Measurements from ENCODE around the gene DYRK4.

Gene DYRK4

DNA sequence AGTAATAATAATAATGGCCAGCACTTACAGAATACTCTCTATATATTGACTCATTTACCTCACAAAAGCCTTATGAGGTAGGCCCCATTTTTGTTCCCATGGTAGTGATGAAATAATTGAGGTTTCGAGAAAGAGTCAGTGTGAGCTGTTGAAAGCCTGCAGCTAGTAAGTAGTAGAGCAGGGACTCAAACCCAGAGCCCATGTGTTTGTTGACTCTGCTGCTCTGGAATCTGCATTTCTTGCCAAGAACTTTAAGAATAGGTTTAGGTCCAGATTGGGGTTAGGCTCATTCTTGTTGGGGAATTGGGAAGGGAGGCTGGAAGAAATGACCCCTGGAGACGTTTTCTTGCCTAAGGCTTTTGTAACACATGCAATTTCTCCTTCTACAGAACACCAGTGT lies 27.9 kb downstream of the DYRK4 start:
- H2AK5ac ChIP-seq (ENCODE audit: low read length, severe bottlenecking), result no peak overlapping the region
- DNase-seq, result no peak
- H3K4me3 ChIP-seq (ENCODE audit: insufficient read depth in 1 of 2, low read depth in 1 of 2, low read length in 2 of 2), result no peak overlapping the region
- no peak overlapping the region for H3K14ac ChIP-seq (ENCODE audit: low read length in 2 of 2)
- no peak overlapping the region for H3K23ac ChIP-seq (ENCODE audit: low read length in 2 of 2)
- H3K4ac ChIP-seq (ENCODE audit: low read depth in 1 of 2, low read length in 2 of 2), result no peak overlapping the region
- H2AFZ ChIP-seq (ENCODE audit: low read depth, low read length), result no peak overlapping the region
- H3K9ac ChIP-seq (ENCODE audit: low read length), result no peak overlapping the region
- peaks cover under 1% of the 10 kb centered on the region for H3K4me1 ChIP-seq (ENCODE audit: control insufficient read depth, insufficient read depth, low read depth, low read length)
- H2BK15ac ChIP-seq (ENCODE audit: low read depth, poor library complexity, severe bottlenecking), result no peak overlapping the region
- 75% methylated on average over 2 of the region's 2 CpGs for WGBS
- H3K4me2 ChIP-seq (ENCODE audit: low read length, poor library complexity, severe bottlenecking), result no peak overlapping the region
- no peak overlapping the region for H3K18ac ChIP-seq (ENCODE audit: low read depth in 1 of 2, low read length in 2 of 2)
- H4K8ac ChIP-seq (ENCODE audit: low read length), result no peak overlapping the region
- H3K27me3 ChIP-seq (ENCODE audit: control insufficient read depth in 1 of 2, insufficient read depth in 1 of 2, low read length in 2 of 2), result peaks cover 22 to 44% of the 10 kb centered on the region in 2 experiments
- H2BK120ac ChIP-seq (ENCODE audit: low read depth, low read length), result no peak overlapping the region
- no peaks in the 10 kb centered on the region for H3K9me3 ChIP-seq (ENCODE audit: control insufficient read depth, low read length)
- H4K91ac ChIP-seq (ENCODE audit: low read length), result no peak overlapping the region
- H3K79me1 ChIP-seq (replicated peaks; ENCODE audit: low read length, poor library complexity, severe bottlenecking), result no peaks in the 10 kb centered on the region
- no peak overlapping the region for H3K27ac ChIP-seq (ENCODE audit: low read length, poor library complexity, severe bottlenecking)
- H2BK12ac ChIP-seq (ENCODE audit: low read length in 2 of 2), result no peak overlapping the region
- no peaks in the 10 kb centered on the region for H3K36me3 ChIP-seq (ENCODE audit: control insufficient read depth in 1 of 2, insufficient read depth in 2 of 2, low read depth in 1 of 2, low read length in 2 of 2)
- no peak overlapping the region for H2BK5ac ChIP-seq (ENCODE audit: low read depth, low read length, poor library complexity, severe bottlenecking)

DNA sequence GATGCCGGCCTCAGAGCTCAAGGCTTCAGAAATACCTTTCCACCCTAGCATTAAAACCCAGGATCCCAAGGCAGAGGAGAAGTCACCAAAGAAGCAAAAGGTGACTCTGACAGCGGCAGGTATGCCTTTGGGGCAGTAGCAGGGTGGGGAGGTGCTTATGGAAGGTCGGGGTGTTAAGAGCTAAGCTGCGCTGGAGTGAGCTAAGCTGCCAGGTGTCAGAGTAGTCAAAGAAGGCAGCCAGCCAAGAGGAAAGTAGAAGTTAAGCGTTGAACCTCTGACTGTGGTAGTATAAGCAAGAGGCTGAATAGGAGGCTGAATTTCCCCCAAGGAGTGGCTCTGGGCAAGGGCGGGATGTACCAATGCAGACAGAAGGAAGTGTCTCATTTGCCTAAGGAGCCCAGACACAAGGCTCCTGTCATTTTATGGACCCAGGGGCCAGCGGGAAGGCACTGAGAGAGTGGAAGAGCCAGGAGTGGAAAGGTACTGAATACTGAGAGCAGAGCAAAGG lies 29.2 kb downstream of the DYRK4 start:
- Histone ChIP-seq H4K8ac (ENCODE audit: low read length) (no peak overlapping the region), H3K79me1 (replicated peaks; ENCODE audit: low read length, poor library complexity, severe bottlenecking) (no peaks in the 10 kb centered on the region), H3K9ac (ENCODE audit: low read length) (no peak overlapping the region), H2BK15ac (ENCODE audit: low read depth, poor library complexity, severe bottlenecking) (no peak overlapping the region), H2BK12ac (ENCODE audit: low read length in 2 of 2) (no peak overlapping the region), H3K27me3 (ENCODE audit: control insufficient read depth in 1 of 2, insufficient read depth in 1 of 2, low read length in 2 of 2) (peaks cover 25 to 48% of the 10 kb centered on the region in 2 experiments), H3K14ac (ENCODE audit: low read length in 2 of 2) (no peak overlapping the region), H3K4me2 (ENCODE audit: low read length, poor library complexity, severe bottlenecking) (no peak overlapping the region), H2AFZ (ENCODE audit: low read depth, low read length) (no peak overlapping the region), H4K91ac (ENCODE audit: low read length) (no peak overlapping the region), H3K4me3 (ENCODE audit: insufficient read depth in 1 of 2, low read depth in 1 of 2, low read length in 2 of 2) (no peak overlapping the region), H3K27ac (ENCODE audit: low read length, poor library complexity, severe bottlenecking) (no peak overlapping the region), H2AK5ac (ENCODE audit: low read length, severe bottlenecking) (no peak overlapping the region), H3K36me3 (ENCODE audit: control insufficient read depth in 1 of 2, insufficient read depth in 2 of 2, low read depth in 1 of 2, low read length in 2 of 2) (no peaks in the 10 kb centered on the region), H3K9me3 (ENCODE audit: control insufficient read depth, low read length) (no peaks in the 10 kb centered on the region), H2BK120ac (ENCODE audit: low read depth, low read length) (no peak overlapping the region), H2BK5ac (ENCODE audit: low read depth, low read length, poor library complexity, severe bottlenecking) (no peak overlapping the region), H3K18ac (ENCODE audit: low read depth in 1 of 2, low read length in 2 of 2) (no peak overlapping the region), H3K4ac (ENCODE audit: low read depth in 1 of 2, low read length in 2 of 2) (no peak overlapping the region), H3K4me1 (ENCODE audit: control insufficient read depth, insufficient read depth, low read depth, low read length) (no peaks in the 10 kb centered on the region), H3K23ac (ENCODE audit: low read length in 2 of 2) (no peak overlapping the region)
- WGBS, result 75% methylated on average over 7 of the region's 7 CpGs
- DNase-seq, result no peak

GRCh38 chr12:4595881-4596280 lies 33.9 kb downstream of the DYRK4 start:
- Histone ChIP-seq H3K23ac (ENCODE audit: low read length in 2 of 2) (no peak overlapping the region), H2AFZ (ENCODE audit: low read depth, low read length) (no peak overlapping the region), H3K18ac (ENCODE audit: low read depth in 1 of 2, low read length in 2 of 2) (no peak overlapping the region), H4K91ac (ENCODE audit: low read length) (no peak overlapping the region), H3K4me2 (ENCODE audit: low read length, poor library complexity, severe bottlenecking) (no peak overlapping the region), H3K27ac (ENCODE audit: low read length, poor library complexity, severe bottlenecking) (no peak overlapping the region), H2BK5ac (ENCODE audit: low read depth, low read length, poor library complexity, severe bottlenecking) (no peak overlapping the region), H3K4me1 (ENCODE audit: control insufficient read depth, insufficient read depth, low read depth, low read length) (no peaks in the 10 kb centered on the region), H2BK15ac (ENCODE audit: low read depth, poor library complexity, severe bottlenecking) (no peak overlapping the region), H3K14ac (ENCODE audit: low read length in 2 of 2) (no peak overlapping the region), H3K9me3 (ENCODE audit: control insufficient read depth, low read length) (no peaks in the 10 kb centered on the region), H3K79me1 (replicated peaks; ENCODE audit: low read length, poor library complexity, severe bottlenecking) (no peaks in the 10 kb centered on the region), H2BK12ac (ENCODE audit: low read length in 2 of 2) (no peak overlapping the region), H2BK120ac (ENCODE audit: low read depth, low read length) (no peak overlapping the region), H3K4ac (ENCODE audit: low read depth in 1 of 2, low read length in 2 of 2) (no peak overlapping the region), H2AK5ac (ENCODE audit: low read length, severe bottlenecking) (no peak overlapping the region), H4K8ac (ENCODE audit: low read length) (no peak overlapping the region), H3K9ac (ENCODE audit: low read length) (no peak overlapping the region), H3K27me3 (ENCODE audit: control insufficient read depth in 1 of 2, insufficient read depth in 1 of 2, low read length in 2 of 2) (peaks cover 18 to 29% of the 10 kb centered on the region in 2 experiments), H3K36me3 (ENCODE audit: control insufficient read depth in 1 of 2, insufficient read depth in 2 of 2, low read depth in 1 of 2, low read length in 2 of 2) (no peaks in the 10 kb centered on the region), H3K4me3 (ENCODE audit: insufficient read depth in 1 of 2, low read depth in 1 of 2, low read length in 2 of 2) (no peak overlapping the region)
- WGBS, result 97% methylated on average over 6 of the region's 6 CpGs
- no peak for DNase-seq

DNA sequence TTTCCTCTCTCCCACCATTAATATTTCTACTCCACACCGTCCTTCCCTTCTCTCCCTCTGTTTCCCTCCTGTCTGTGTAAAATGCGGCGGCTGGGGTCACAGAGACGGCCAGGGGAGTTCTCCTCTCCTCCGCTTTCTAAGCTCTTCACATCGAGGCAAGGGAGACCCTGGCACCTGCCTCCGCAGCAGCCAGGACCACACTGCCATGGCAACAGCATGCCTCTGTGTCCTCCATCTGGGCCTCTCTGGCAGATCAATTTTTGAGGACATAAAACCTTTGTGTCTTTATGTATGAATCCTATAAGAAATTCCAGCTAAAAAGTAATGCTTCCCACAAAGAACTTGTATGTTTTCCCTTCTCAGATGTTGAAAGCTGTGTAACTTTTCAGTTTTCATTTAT lies 41.4 kb downstream of the DYRK4 start:
- no peak overlapping the region for H2BK5ac ChIP-seq (ENCODE audit: low read depth, low read length, poor library complexity, severe bottlenecking)
- H3K14ac ChIP-seq (ENCODE audit: low read length in 2 of 2), result no peak overlapping the region
- no peak overlapping the region for H3K4me3 ChIP-seq (ENCODE audit: insufficient read depth in 1 of 2, low read depth in 1 of 2, low read length in 2 of 2)
- no peak overlapping the region for H2BK120ac ChIP-seq (ENCODE audit: low read depth, low read length)
- H3K9ac ChIP-seq (ENCODE audit: low read length), result no peak overlapping the region
- H3K18ac ChIP-seq (ENCODE audit: low read depth in 1 of 2, low read length in 2 of 2), result no peak overlapping the region
- no peak overlapping the region for H2BK12ac ChIP-seq (ENCODE audit: low read length in 2 of 2)
- H3K79me1 ChIP-seq (replicated peaks; ENCODE audit: low read length, poor library complexity, severe bottlenecking), result peaks cover 15% of the 10 kb centered on the region
- DNase-seq, result no peak
- no peak overlapping the region for H3K4ac ChIP-seq (ENCODE audit: low read depth in 1 of 2, low read length in 2 of 2)
- no peak overlapping the region for H2BK15ac ChIP-seq (ENCODE audit: low read depth, poor library complexity, severe bottlenecking)
- no peak overlapping the region for H3K4me2 ChIP-seq (ENCODE audit: low read length, poor library complexity, severe bottlenecking)
- H3K9me3 ChIP-seq (ENCODE audit: control insufficient read depth, low read length), result no peaks in the 10 kb centered on the region
- no peak overlapping the region for H3K23ac ChIP-seq (ENCODE audit: low read length in 2 of 2)
- no peak overlapping the region for H4K8ac ChIP-seq (ENCODE audit: low read length)
- H3K36me3 ChIP-seq (ENCODE audit: control insufficient read depth in 1 of 2, insufficient read depth in 2 of 2, low read depth in 1 of 2, low read length in 2 of 2), result no peaks in the 10 kb centered on the region
- no peak overlapping the region for H2AFZ ChIP-seq (ENCODE audit: low read depth, low read length)
- H3K27ac ChIP-seq (ENCODE audit: low read length, poor library complexity, severe bottlenecking), result no peak overlapping the region
- peaks cover 11 to 20% of the 10 kb centered on the region in 2 experiments for H3K27me3 ChIP-seq (ENCODE audit: control insufficient read depth in 1 of 2, insufficient read depth in 1 of 2, low read length in 2 of 2)
- H4K91ac ChIP-seq (ENCODE audit: low read length), result no peak overlapping the region
- no peak overlapping the region for H2AK5ac ChIP-seq (ENCODE audit: low read length, severe bottlenecking)
- H3K4me1 ChIP-seq (ENCODE audit: control insufficient read depth, insufficient read depth, low read depth, low read length), result no peaks in the 10 kb centered on the region
- WGBS, result 69% methylated on average over 7 of the region's 7 CpGs
